ENCODE measurements around the gene TPD52L1. TPM values are rescaled to one million over a fixed set of nuclear protein-coding genes. Genes with fewer than 3 reads are reported as not detected.

TPD52L1 gene
- total and polyA plus RNA-seq, 8 donors = 21.2 to 51.6 (median 24.4) TPM

DNA sequence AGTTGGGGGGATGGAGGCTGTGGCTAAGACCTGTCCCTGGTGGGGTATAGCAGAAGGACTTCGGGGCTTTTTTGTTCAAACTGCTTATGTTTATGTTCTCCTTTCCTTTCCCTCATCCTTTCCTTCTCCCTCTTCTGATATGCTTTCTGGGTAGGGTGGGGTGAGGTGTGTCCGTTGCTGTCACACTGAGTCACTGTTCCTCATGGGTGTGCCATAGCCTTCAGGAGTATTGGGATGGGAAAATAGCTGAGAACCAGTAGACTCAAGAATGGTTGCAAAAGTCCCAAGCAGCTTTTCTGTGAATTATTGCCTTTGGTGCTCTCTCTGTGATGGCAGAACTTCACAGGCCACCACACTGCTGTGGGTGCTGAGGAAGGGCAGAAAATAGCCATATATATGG is 39.6 kb downstream of the TPD52L1 start:
- ATAC-seq (no peak), DNase-seq (no peak), FAIRE-seq (no peak)
- H3K4me3 ChIP-seq = no peak overlapping the region
- no peak overlapping the region for H3K27ac ChIP-seq
- peaks cover 12 to 33% (median 22%) of the 10 kb centered on the region in 3 donors for H3K4me1 ChIP-seq
- TF ChIP-seq, protein P1, sequence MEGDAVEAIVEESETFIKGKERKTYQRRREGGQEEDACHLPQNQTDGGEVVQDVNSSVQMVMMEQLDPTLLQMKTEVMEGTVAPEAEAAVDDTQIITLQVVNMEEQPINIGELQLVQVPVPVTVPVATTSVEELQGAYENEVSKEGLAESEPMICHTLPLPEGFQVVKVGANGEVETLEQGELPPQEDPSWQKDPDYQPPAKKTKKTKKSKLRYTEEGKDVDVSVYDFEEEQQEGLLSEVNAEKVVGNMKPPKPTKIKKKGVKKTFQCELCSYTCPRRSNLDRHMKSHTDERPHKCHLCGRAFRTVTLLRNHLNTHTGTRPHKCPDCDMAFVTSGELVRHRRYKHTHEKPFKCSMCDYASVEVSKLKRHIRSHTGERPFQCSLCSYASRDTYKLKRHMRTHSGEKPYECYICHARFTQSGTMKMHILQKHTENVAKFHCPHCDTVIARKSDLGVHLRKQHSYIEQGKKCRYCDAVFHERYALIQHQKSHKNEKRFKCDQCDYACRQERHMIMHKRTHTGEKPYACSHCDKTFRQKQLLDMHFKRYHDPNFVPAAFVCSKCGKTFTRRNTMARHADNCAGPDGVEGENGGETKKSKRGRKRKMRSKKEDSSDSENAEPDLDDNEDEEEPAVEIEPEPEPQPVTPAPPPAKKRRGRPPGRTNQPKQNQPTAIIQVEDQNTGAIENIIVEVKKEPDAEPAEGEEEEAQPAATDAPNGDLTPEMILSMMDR (IDR thresholded peaks at IDR 0.05) = no peak
- no peaks in the 10 kb centered on the region for H3K9me3 ChIP-seq
- H3K36me3 ChIP-seq = no peaks in the 10 kb centered on the region
- intact Hi-C loops (cut with DNase I) = no loop called here
- H3K27me3 ChIP-seq = no peaks in the 10 kb centered on the region
- whole genome bisulfite sequencing, 2 donors = 84 to 91% methylated on average over 2 of the region's 2 CpGs

DNA sequence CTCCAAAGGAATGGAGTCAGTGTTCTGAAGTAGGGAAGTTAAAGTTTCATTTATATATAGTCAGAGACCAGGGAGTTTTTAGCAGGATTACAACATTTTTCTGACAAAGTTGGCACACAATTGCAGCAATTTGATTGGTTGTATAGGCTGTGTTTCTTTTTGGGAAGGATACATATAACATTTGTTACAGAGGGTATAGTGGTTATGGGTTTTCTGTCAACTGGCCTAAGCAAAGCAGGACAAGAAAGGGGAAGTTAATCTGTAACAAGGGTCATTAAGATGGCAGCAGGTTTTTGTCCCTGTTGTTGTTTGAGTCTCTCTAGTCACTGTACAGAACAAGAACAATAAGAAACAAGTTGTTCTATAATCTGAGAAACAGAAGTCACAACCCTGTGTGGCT is 41.4 kb downstream of the TPD52L1 start:
- Histone ChIP-seq H3K9me3 (no peaks in the 10 kb centered on the region), H3K36me3 (no peaks in the 10 kb centered on the region), H3K27me3 (no peaks in the 10 kb centered on the region), H3K4me1 (peaks cover 19 to 37% (median 27%) of the 10 kb centered on the region in 3 donors), H3K27ac (no peak overlapping the region), H3K4me3 (no peak overlapping the region)
- DNase-seq (no peak), FAIRE-seq (no peak), ATAC-seq (no peak)
- TF ChIP-seq, protein P1 (IDR thresholded peaks at IDR 0.05) = no peak
- intact Hi-C loops (cut with DNase I) = no loop called here

DNA sequence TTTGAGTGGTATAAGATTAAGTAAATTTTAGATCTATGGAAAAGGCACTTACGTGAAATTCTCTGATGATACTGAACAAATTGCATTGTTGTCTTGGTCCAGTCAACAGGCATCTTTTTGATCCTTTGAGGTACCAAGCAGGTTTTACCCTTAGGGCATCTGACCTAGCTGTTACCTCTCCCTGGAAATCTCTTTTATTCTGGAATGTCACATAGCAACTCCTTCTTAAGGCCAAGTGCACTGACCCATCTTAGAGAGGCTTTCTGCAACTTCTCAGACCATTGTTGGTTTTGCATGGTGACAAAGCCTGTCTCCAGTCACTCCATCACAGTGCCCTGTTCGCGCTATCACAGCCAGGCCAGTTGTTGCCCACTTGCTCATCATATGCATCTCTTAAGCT is 42.0 kb downstream of the TPD52L1 start:
- DNase-seq = no peak

DNA sequence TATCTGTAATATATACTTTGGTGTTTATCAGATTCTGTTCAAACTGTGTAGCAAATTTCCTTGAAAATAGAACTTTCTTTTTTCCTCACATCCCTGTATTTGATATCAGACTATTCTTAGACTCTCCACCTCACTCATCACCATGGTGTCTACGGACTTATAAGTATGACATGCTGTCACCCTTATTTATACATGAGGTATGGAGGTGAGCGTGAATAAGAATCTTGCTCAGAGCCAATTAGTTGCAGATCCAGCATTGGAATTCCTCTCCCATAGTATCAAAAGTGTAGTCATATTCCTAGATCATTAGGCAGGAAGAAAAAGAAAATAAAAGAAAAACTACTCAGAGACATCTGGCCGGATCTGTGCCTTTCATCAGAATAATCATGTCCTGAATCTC is 43.0 kb downstream of the TPD52L1 start:
- peaks cover 19 to 47% (median 30%) of the 10 kb centered on the region in 3 donors for H3K4me1 ChIP-seq
- H3K36me3 ChIP-seq = no peaks in the 10 kb centered on the region
- H3K27ac ChIP-seq = peak overlapping the region in 2 of 4 donors; percentile 84
- 54 to 64% methylated on average over 3 of the region's 3 CpGs for WGBS, 2 donors
- H3K9me3 ChIP-seq = no peaks in the 10 kb centered on the region
- TF ChIP-seq, protein P1 (IDR thresholded peaks at IDR 0.05) = no peak
- no peak overlapping the region for H3K4me3 ChIP-seq
- intact Hi-C loops (cut with DNase I) = no loop called here
- DNase-seq (no peak), ATAC-seq (no peak), FAIRE-seq (no peak)
- no peaks in the 10 kb centered on the region for H3K27me3 ChIP-seq

More for the DNA sequence above, 42.0 kb downstream of the TPD52L1 start:
- ATAC-seq (no peak), FAIRE-seq (no peak)
- TF ChIP-seq, protein P1 (IDR thresholded peaks at IDR 0.05) = no peak
- Histone ChIP-seq H3K27me3 (no peaks in the 10 kb centered on the region), H3K36me3 (no peaks in the 10 kb centered on the region), H3K9me3 (no peaks in the 10 kb centered on the region), H3K27ac (no peak overlapping the region), H3K4me3 (no peak overlapping the region), H3K4me1 (peaks cover 19 to 38% (median 27%) of the 10 kb centered on the region in 3 donors)
- intact Hi-C loops (cut with DNase I) = no loop called here
- 97 to 99% methylated on average over 3 of the region's 3 CpGs for WGBS, 2 donors

GRCh38 chr6:125197795-125198269 is 44.3 kb downstream of the TPD52L1 start:
- WGBS, 2 donors = 11 to 13% methylated on average over 3 of the region's 3 CpGs
- peak; percentile 91 to 97 (median 96) for ATAC-seq
- Histone ChIP-seq H3K27ac (peak overlapping the region; percentile 19 to 84 (median 53)), H3K9me3 (no peaks in the 10 kb centered on the region), H3K4me1 (peaks cover 19 to 53% (median 38%) of the 10 kb centered on the region in 3 donors), H3K27me3 (no peaks in the 10 kb centered on the region), H3K4me3 (no peak overlapping the region), H3K36me3 (no peaks in the 10 kb centered on the region)
- no peak for FAIRE-seq
- intact Hi-C loops (cut with DNase I) = no loop called here
- DNase-seq = peak; percentile 56 to 93 (median 85)
- TF ChIP-seq, protein P1 (IDR thresholded peaks at IDR 0.05) = no peak

Data from pancreas (tissue), 10 donors.